NCI-H524 treated with DMSO at 0.1 percent for 48 hours (cell line): Measurements from ENCODE around the gene ELK3.

Experiments
- DNase-seq: peaks from one replicate; lab custom pipeline; 2025; lab: John Stamatoyannopoulos, UW

Gene ELK3

DNA sequence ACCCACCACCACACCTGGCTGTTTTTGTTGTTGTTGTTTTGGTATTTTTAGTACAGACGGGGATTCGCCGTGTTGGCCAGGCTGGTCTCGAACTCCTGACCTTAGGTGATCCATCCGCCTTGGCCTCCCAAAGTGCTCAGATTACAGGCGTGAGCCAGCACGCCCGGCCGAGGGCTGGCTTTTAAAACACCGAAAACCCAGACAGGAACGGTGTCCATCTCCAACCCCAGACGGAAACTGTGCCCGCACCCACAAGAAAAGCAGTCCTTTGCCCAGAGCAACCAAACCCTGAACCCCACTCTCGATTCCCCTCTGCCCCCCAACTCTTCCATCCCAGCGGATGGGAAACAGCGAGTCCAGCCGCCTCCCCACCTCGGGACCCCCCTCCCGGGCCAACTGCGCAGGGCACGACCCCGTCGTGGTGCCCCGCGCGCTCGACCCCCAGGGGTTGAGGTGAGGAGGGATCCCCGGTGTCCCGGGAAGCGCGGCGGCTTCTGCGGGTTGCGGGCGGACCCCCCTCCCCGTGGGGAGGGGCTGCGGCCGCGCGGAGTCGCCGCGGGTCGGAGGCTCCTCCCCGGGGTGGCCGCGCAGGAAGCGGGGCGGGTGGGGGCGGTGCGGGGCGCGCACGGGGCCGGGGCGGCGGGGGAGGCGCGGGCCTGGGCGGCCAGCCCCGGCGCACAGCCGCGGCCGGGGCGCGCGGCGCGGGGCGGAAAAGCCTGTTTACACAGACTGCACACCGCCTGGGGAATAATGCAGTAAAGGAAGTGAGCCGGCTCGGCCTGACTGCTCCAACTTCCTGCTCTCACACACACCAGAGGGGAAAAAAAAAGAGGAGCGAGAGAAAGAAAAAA is at the start of gene ELK3:
ELK3 (plus strand) TSS at position 651 of the 851 bp plus-strand sequence.
- DNase-seq: no peak

- DNase-seq: no peak
Observed at GRCh38 chr12:96146747-96147146, 47.4 kb upstream of the ELK3 start.

GRCh38 chr12:96150442-96150841 is 43.7 kb upstream of the ELK3 start:
- peak; percentile 47 for DNase-seq

DNA sequence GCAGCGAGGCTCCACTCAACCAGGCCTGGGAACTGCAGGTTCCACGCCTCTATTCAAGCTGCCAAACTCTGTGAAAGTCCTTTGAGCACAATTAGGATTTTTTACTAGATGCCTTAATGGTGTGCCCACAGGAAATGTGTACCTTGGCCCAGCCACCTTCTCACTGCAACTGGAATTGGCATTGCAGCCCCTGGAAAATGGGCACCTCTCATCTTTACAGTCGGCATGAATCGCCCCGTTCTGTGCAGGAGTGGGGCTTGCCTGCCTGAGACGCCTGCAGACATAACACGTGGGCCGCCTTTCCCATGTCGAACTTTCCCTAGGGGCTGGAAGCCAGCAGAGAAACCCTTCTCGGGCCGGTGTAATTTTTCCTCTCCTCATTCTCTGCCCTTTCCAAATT is 42.0 kb upstream of the ELK3 start:
- DNase-seq: no peak

- no peak for DNase-seq
Observed at GRCh38 chr12:96153131-96153725, 40.9 kb upstream of the ELK3 start.

DNA sequence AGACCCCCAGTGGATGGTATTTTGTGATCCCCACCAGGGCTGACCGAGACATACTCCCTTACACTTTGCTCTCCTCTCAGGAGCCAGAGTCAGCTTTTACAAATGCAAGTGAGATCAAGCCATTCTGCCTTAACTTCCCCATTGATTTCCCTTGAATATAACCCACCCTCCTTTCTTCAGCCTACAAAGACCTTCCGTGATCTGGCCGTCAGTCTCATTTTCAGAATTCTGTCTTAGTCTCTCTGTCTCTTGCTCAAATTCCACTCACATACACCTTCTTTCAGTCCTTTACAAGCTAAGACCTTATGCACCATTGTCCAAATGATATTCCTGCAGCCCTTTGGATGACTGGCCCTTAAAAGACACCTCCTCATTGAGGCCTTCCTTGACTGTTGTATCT is 39.0 kb upstream of the ELK3 start:
- no peak for DNase-seq

GRCh38 chr12:96155781-96156180 is 38.4 kb upstream of the ELK3 start:
- no peak for DNase-seq

GRCh38 chr12:96156211-96156610 is 38.0 kb upstream of the ELK3 start:
- no peak for DNase-seq

DNA sequence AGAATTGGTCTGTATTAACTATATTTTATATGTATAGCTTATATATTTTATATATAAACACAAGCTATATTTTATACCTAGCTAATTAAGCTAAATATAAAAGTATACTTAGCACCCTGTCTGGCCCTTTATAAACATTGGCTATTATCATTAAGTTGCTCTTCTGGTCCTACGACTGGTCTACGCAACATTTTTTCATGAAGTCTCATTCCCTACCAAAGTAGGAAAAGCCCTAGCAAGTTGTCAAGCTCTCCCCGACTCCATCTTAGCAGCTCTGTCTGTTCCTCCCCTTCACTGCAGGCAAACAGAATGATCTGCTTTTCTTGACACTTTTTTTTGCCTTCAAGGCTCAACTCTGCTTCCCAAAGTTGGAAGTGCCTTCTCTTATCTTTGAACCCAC is 36.7 kb upstream of the ELK3 start:
- no peak for DNase-seq

GRCh38 chr12:96164951-96165811 is 29.0 kb upstream of the ELK3 start:
- DNase-seq: no peak

DNA sequence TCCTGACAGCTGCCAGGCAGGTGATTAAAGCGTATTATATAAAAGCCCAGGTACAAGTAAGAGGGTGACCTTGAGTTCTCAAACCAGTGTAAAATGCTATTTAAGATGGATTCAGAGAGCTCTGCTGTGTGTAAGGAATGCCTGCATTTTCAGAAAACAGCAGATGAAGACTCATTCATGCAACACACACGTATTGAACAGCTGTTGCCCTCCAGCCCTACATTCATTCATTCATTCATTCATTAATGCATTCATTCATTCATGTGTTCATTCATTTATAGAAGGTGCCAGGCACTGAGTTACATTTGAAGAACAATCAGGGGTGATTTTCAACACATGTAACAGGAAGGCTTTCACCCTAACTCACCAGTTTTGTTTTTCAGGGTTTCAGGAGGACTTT is 27.4 kb upstream of the ELK3 start:
- DNase-seq: no peak

DNA sequence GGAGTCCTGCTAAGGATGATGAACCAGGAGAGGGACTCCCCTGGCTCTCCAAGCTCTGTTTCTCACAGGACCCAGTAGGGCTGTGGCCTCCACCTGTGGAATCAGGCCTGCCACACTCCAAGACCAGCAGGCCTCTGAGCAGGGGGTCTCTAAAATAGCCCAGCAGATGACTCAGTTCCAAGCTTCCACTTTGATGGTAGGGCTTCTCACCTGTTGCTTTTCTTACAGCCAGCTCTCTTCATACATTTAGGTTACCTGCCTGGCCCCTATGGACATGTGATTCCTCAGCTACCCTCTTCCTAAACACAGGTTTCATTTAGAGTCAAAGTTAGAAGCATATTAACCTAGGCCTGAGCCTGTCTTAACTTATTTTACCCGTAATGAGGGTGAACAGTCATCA is 26.7 kb upstream of the ELK3 start:
- no peak for DNase-seq

GRCh38 chr12:96170328-96170727 is 23.8 kb upstream of the ELK3 start:
- no peak for DNase-seq

DNA sequence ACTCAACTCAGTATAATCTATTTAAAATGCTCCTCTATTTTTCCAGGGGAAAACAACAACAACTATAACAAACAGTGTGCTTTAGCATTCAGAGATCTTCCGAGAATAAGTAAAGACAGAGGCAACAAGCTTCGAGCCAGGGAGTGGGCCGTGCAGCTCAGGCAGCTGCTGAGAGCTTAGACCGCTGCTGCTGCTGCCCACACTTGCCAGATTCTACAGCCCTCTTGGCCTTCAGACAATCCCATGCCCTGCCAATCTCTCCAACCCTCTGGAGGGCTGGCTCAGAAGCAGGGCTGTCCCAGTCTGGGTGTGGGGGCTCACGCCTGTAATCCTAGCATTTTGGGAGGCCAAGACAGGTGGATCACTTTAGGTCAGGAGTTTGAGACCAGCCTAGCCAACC is 23.4 kb upstream of the ELK3 start:
- DNase-seq: no peak

- no peak for DNase-seq
Observed at GRCh38 chr12:96171905-96172304, 22.3 kb upstream of the ELK3 start.

- DNase-seq: no peak
Observed at GRCh38 chr12:96172981-96173380, 21.2 kb upstream of the ELK3 start.

GRCh38 chr12:96176575-96176974 is 17.6 kb upstream of the ELK3 start:
- DNase-seq: no peak

GRCh38 chr12:96177013-96177412 is 17.2 kb upstream of the ELK3 start:
- DNase-seq: no peak

GRCh38 chr12:96183734-96184370 is 10.3 kb upstream of the ELK3 start:
- DNase-seq: no peak

- DNase-seq: no peak
Observed at GRCh38 chr12:96185914-96186313, 8.3 kb upstream of the ELK3 start.

GRCh38 chr12:96186607-96187301 is 7.4 kb upstream of the ELK3 start:
- no peak for DNase-seq

- DNase-seq: no peak
Observed at GRCh38 chr12:96187956-96188355, 6.2 kb upstream of the ELK3 start.
